Mucosa of gallbladder (tissue), 1 donor: ENCODE measurements around the gene ADARB1. TPM values are rescaled to one million over a fixed set of nuclear protein-coding genes. Genes with fewer than 3 reads are reported as not detected.
"Not testable (repeated sequence)": the region's sequence is repeated elsewhere in the genome, so short reads cannot be mapped to it uniquely, and the experiment has no call there.

Experiments
- DNase-seq: peaks from one replicate; pipeline ENCODE4 v3.0.0-alpha.2; 2020; ENCODE audit warnings: low spot score
- total RNA-seq: library from RNA; stranded (reverse); gene quantifications from one replicate; pipeline ENCODE4 v1.2.1, GENCODE V29; 2021
- donor health status: DM: no; HTN: no; CAD: no.

ADARB1 gene
- total RNA-seq, 1 donor from 2014 or later = 32.5 TPM

GRCh38 chr21:45114475-45114874 is 40.1 kb downstream of the ADARB1 start:
- no peak for DNase-seq

DNA sequence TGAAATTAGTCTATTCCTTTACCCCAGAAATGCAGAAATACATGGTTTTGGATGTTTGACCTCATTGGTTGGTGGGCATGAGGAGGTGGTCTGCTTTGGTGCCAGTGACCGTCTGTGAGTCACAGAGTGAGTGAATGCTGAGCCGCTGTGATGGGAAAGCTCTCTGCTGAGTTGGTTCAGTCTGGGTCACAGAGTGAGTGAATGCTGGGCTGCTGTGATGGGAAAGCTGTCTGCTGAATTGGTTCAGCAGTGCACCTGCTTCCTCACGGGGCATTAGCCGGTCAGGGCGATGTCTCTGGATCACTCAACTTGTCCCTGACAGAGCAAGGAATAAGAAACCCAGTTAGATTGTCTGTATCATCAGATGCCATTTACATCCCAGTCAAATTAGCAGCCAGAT is 40.8 kb downstream of the ADARB1 start:
- DNase-seq = no peak

DNA sequence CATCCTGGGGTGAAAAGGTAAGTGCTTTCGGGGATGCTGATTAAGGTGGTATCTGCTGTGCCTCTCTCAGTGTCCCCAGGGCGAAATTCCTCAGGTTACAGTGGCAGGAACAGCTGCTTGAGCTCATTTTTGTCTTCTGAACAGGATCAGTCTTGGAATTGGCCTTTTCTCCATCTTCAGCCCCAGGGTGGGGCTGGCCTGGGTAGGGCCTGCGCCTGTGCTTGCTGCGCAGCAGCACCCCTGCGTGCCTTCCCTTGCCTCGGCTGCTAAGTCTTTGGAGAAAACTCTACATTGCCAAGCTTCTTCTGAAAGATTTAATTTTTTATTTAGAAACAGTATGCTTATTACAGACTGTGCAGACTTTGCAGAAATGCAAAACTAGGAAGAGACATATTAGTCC is 41.7 kb downstream of the ADARB1 start:
- no peak for DNase-seq

GRCh38 chr21:45117314-45117713 is 42.9 kb downstream of the ADARB1 start:
- DNase-seq = no peak

DNA sequence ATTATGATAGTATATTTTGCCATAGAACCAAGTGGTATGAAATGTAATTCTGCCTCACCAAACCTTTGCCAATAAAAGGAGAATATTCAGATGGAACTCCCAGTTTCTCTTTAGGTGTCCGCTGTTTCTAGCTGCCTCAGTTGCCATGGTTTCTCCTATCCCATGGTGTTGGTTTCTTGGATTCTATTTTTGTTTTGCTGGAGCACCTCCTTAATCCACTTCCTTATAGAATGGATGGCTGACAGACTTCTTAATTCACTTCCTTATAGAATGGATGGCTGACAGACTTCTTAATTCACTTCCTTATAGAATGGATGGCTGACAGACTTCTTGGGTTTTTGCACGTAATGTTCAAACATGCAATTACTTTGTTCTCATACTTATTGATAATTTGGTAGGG is 43.7 kb downstream of the ADARB1 start:
- no peak for DNase-seq

- no peak for DNase-seq
Observed at GRCh38 chr21:45119812-45120211, 45.4 kb downstream of the ADARB1 start.

DNA sequence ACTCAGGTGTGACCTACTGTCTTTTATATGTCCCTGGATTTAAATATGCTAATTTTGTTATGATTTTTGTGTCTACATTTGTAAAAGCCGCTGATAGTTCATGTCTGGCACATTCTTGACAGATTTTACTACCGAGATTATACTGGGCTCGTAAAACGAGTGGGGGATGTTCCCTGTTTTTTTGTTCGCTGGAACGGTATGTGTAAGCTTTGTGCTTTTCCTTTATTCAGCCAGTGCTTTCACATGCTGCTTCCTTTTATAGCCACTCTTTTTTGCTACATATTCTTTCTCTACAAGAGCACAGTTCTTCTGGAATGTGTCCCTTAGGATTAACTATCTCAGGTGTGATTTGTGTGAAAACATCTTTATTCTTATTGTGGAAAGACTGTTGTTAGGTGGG is 46.6 kb downstream of the ADARB1 start:
- DNase-seq = no peak

- no peak for DNase-seq
Observed at GRCh38 chr21:45122030-45122429, 47.6 kb downstream of the ADARB1 start.

DNA sequence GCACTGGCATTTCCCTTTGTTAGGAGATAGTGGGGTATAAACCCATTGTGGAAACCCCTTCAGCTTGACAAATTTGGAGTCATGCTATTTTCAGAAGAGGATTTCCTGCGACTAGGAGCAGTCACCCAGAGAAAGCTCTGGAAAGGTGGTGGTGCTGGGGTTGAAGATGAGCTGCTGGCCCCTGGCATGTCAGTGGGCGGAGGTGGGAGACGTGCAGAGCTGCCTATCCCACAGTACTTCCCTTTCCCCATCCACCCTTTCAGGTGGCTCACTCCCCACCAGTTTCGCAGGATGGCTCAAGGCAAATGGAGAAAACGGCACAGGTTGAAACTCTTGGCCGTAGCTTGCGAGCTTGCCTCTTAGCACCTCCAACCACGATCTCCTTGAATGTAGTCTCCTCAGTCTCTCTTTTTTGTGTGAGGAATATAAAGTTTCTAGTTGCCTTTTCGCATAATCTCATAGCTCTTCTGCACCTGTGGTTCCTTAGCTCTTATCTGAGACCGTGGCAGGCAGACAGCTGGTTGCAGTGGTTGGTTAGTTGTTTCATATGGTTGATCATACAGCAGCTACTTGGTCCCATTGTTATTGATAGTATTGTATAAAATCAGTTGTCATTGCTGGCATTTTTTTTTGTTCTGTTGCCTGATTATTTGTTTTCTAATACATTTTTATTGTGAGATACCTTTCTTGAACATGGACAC is 48.2 kb downstream of the ADARB1 start:
- DNase-seq = no peak

GRCh38 chr21:45123440-45123839 is 49.1 kb downstream of the ADARB1 start:
- DNase-seq = no peak

- DNase-seq = no peak
Observed at GRCh38 chr21:45124596-45124995, 50.2 kb downstream of the ADARB1 start.

GRCh38 chr21:45125357-45125756 is 51.0 kb downstream of the ADARB1 start:
- no peak for DNase-seq

DNA sequence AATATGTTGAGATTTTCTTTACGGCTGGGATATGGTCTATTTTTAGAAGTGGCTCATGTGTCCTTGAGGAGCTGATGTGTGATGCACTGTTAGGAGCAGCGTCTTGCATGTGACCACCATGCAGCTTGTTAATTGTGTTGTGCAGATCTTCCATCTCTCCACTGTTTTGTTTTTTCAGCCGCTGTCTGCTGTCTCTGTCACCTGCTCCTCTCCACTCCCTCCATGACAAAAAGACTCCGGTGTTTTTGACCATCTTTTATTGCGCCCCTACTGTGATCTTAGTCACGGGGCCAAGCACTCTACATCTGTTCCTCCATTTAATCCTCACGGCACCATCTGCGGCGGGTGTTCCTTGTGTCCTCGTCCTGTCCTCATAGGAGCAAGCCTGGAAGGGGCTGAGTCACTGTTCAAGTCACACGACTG is 51.8 kb downstream of the ADARB1 start:
- DNase-seq = no peak

DNA sequence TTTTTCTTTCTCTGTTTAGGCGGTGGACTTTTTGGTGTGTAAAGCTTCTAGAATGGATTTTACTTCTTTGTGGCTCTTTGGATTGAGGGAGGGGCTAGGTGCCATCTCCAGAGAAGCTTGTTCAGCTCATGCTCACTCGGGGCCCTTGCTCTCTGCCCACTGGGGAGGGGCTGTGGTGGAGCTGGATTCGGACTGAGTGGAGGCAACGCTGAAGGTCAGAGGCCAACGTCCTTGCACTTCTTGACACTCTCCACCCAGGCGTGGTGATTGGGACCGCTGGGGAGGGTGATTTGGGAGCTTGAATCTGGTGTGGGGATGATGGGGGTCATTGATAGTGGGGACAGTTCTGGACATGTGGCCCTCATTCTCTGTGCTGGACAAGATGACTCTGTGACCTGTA is 52.6 kb downstream of the ADARB1 start:
- no peak for DNase-seq

DNA sequence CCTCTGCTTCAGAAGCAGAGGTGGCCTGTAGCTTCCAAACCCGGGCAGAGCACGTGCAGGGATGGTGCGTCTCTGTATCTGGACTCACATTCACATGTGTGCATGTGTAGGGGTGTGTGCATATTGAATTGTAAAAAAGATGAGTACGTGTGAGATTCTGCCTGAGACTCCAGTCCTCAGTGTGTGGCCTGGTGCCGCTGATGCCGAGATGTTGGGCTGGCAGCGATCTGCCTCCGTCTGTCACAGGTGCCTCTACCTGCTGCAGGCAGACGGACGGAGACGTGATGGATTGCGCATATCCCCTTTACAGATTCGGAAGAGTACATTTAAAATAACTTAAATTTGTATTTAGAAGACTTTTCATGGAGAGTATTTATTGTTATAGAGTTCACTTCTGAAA is 53.6 kb downstream of the ADARB1 start:
- DNase-seq = no peak

- DNase-seq = peak; percentile 68
Observed at GRCh38 chr21:45128613-45129188, 54.3 kb downstream of the ADARB1 start.

DNA sequence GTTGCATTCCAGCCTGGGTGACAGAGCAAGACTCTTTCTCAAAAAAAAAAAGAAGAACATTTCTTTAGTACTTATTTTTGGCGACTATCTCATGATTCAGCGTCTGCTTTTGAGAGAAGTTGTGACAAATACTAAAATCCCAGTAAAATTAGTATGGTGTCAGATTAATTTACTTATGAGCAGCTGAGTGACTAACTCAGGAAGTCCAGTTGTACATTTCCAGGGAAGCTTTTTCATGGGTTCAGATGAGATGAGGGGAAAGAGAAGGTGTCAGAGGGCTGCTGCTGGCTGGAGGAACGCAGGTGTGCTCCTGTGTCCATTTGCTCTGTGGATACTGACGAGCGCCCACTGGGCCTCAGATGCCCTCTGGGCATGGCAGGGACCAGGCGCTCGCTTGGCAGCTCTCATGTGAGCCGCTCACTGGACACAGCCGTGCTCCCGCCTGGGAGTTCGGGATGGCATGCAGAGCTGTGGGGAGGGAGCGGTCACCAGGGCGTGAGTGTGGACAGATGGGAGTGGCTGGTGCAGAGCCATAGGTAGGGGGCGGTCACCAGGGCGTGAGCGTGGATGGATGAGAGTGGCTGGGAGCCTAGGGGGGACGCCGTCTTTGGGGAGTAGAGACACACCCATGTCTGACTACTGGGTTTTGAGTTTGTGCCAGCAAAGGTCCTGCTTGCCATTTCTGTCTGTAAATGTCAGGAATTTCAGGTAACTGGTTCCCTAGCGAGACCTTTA is 55.0 kb downstream of the ADARB1 start:
- DNase-seq = no peak

DNA sequence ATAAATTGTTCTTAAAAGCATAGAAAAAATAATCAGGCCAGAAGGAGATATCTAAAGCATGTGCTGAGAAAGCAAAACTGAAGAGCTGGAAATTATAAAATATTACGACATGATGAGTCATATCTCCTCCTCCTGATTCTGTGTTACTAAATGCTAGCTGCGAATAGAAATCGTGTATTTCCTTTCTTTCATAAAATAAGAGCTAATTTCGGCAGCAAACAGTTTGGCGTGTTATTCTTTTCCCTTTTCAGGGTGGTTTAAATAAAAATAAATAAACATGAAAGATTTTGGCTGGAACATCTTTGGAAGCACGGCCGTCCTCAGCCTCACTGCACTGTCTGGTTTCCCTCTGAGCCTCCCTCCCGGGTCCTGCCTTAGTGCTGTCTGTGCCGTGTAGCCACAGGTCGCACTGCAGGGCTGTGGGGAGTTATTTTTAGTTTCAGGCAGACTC is 56.0 kb downstream of the ADARB1 start:
- DNase-seq = no peak

- DNase-seq = no peak
Observed at GRCh38 chr21:45131537-45131999, 57.2 kb downstream of the ADARB1 start.

GRCh38 chr21:45132841-45133573 is 58.6 kb downstream of the ADARB1 start:
- DNase-seq = no peak

- DNase-seq = not testable (repeated sequence)
Observed at GRCh38 chr21:45133574-45134278, 59.3 kb downstream of the ADARB1 start.
